ENCODE measurements around the gene DSG1.

DSG1 gene

GRCh38 chr18:31371989-31372388, 54.0 kb downstream of the DSG1 start:
- no peak for TF ChIP-seq ZFP30 (CRISPR knock-in tag; IDR thresholded peaks at IDR 0.05)
- no peak for TF ChIP-seq TSHZ2 (CRISPR knock-in tag; IDR thresholded peaks at IDR 0.05)
- TF ChIP-seq, protein P1, sequence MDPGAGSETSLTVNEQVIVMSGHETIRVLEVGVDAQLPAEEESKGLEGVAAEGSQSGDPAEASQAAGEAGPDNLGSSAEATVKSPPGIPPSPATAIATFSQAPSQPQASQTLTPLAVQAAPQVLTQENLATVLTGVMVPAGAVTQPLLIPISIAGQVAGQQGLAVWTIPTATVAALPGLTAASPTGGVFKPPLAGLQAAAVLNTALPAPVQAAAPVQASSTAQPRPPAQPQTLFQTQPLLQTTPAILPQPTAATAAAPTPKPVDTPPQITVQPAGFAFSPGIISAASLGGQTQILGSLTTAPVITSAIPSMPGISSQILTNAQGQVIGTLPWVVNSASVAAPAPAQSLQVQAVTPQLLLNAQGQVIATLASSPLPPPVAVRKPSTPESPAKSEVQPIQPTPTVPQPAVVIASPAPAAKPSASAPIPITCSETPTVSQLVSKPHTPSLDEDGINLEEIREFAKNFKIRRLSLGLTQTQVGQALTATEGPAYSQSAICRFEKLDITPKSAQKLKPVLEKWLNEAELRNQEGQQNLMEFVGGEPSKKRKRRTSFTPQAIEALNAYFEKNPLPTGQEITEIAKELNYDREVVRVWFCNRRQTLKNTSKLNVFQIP (CRISPR knock-in tag; IDR thresholded peaks at IDR 0.05; ENCODE audit: borderline replicate concordance, low read depth): no peak
- no peak for TF ChIP-seq ARNTL (CRISPR knock-in tag; IDR thresholded peaks at IDR 0.05; ENCODE audit: borderline replicate concordance, low read depth)
- no peak for TF ChIP-seq ZC3H10 (CRISPR knock-in tag; IDR thresholded peaks at IDR 0.05)
- TF ChIP-seq, protein P2, sequence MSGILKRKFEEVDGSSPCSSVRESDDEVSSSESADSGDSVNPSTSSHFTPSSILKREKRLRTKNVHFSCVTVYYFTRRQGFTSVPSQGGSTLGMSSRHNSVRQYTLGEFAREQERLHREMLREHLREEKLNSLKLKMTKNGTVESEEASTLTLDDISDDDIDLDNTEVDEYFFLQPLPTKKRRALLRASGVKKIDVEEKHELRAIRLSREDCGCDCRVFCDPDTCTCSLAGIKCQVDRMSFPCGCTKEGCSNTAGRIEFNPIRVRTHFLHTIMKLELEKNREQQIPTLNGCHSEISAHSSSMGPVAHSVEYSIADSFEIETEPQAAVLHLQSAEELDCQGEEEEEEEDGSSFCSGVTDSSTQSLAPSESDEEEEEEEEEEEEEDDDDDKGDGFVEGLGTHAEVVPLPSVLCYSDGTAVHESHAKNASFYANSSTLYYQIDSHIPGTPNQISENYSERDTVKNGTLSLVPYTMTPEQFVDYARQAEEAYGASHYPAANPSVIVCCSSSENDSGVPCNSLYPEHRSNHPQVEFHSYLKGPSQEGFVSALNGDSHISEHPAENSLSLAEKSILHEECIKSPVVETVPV (CRISPR knock-in tag; IDR thresholded peaks at IDR 0.05): no peak
- TF ChIP-seq TCF4 (CRISPR knock-in tag; IDR thresholded peaks at IDR 0.05; ENCODE audit: borderline replicate concordance): no peak
- no peak for TF ChIP-seq OSR1 (CRISPR knock-in tag; IDR thresholded peaks at IDR 0.05)
- no peak for TF ChIP-seq PATZ1 (CRISPR knock-in tag; IDR thresholded peaks at IDR 0.05; ENCODE audit: borderline replicate concordance)
- no peak for TF ChIP-seq CSDC2 (CRISPR knock-in tag; IDR thresholded peaks at IDR 0.05)
- no peak for TF ChIP-seq ZNF565 (CRISPR knock-in tag; conservative IDR thresholded peaks at IDR 0.05; ENCODE audit: low read depth)
- no peak for TF ChIP-seq ISL1 (CRISPR knock-in tag; IDR thresholded peaks at IDR 0.05)
- no peak for TF ChIP-seq ZNF8 (CRISPR knock-in tag; IDR thresholded peaks at IDR 0.05)
- TF ChIP-seq GLIS3 (CRISPR knock-in tag; IDR thresholded peaks at IDR 0.05): no peak
- no peak for TF ChIP-seq BACH2 (CRISPR knock-in tag; IDR thresholded peaks at IDR 0.05; ENCODE audit: borderline replicate concordance)
- no peak for TF ChIP-seq RARB (CRISPR knock-in tag; IDR thresholded peaks at IDR 0.05)
- ATAC-seq: no peak

GRCh38 chr18:31373641-31374040, 55.7 kb downstream of the DSG1 start:
- no peak for TF ChIP-seq PATZ1 (CRISPR knock-in tag; IDR thresholded peaks at IDR 0.05; ENCODE audit: borderline replicate concordance)
- no peak for TF ChIP-seq RARB (CRISPR knock-in tag; IDR thresholded peaks at IDR 0.05)
- no peak for ATAC-seq

DNA sequence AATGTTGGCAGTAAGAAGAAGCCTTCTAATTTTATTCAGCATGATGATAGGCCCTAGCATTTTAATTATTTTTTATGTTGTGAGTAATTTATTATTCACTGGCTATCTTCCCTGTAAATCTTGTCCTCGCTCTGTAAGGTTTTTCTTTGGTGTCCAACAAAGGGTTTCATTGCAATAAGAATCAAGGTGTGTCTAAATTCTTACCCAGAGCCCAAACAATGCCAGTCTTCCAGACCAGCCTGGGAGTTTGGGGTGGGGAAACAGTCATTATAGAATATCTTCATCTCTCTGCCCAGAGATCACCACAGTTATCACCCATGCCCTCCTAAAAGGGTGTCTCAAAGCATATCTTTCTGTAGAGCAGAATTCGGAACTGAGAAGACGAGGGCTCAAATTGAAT, 58.5 kb downstream of the DSG1 start, which contains the start of gene DSG4:
Gene DSG4 (plus strand): TSS at position 301 of the 400 bp plus-strand sequence. CDS start 135 bp downstream, outside the sequence.
- no peak for ATAC-seq
- no peak for TF ChIP-seq BACH2 (CRISPR knock-in tag; IDR thresholded peaks at IDR 0.05; ENCODE audit: borderline replicate concordance)
- TF ChIP-seq ZNF565 (CRISPR knock-in tag; conservative IDR thresholded peaks at IDR 0.05; ENCODE audit: low read depth): no peak
- no peak for TF ChIP-seq OSR1 (CRISPR knock-in tag; IDR thresholded peaks at IDR 0.05)
- TF ChIP-seq PATZ1 (CRISPR knock-in tag; IDR thresholded peaks at IDR 0.05; ENCODE audit: borderline replicate concordance): no peak
- TF ChIP-seq PPARA (CRISPR knock-in tag; IDR thresholded peaks at IDR 0.05; ENCODE audit: borderline replicate concordance): no peak
- TF ChIP-seq, protein P1 (CRISPR knock-in tag; IDR thresholded peaks at IDR 0.05; ENCODE audit: borderline replicate concordance, low read depth): no peak
- TF ChIP-seq ZFP3 (CRISPR knock-in tag; IDR thresholded peaks at IDR 0.05): no peak
- no peak for TF ChIP-seq ZNF8 (CRISPR knock-in tag; IDR thresholded peaks at IDR 0.05)
- no peak for TF ChIP-seq ESRRG (CRISPR knock-in tag; IDR thresholded peaks at IDR 0.05)
- no peak for TF ChIP-seq CSDC2 (CRISPR knock-in tag; IDR thresholded peaks at IDR 0.05)
- TF ChIP-seq ZC3H10 (CRISPR knock-in tag; IDR thresholded peaks at IDR 0.05): no peak
- TF ChIP-seq ZNF70 (CRISPR knock-in tag; IDR thresholded peaks at IDR 0.05): no peak
- TF ChIP-seq, protein P3, sequence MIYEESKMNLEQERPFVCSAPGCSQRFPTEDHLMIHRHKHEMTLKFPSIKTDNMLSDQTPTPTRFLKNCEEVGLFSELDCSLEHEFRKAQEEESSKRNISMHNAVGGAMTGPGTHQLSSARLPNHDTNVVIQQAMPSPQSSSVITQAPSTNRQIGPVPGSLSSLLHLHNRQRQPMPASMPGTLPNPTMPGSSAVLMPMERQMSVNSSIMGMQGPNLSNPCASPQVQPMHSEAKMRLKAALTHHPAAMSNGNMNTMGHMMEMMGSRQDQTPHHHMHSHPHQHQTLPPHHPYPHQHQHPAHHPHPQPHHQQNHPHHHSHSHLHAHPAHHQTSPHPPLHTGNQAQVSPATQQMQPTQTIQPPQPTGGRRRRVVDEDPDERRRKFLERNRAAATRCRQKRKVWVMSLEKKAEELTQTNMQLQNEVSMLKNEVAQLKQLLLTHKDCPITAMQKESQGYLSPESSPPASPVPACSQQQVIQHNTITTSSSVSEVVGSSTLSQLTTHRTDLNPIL (CRISPR knock-in tag; IDR thresholded peaks at IDR 0.05; ENCODE audit: low read depth): no peak
- no peak for TF ChIP-seq TOX (CRISPR knock-in tag; IDR thresholded peaks at IDR 0.05; ENCODE audit: borderline replicate concordance)
- TF ChIP-seq ZFP30 (CRISPR knock-in tag; IDR thresholded peaks at IDR 0.05): no peak
- no peak for TF ChIP-seq RARB (CRISPR knock-in tag; IDR thresholded peaks at IDR 0.05)

Measured in SK-N-SH treated with all-trans-retinoic acid at 6 μM for 48 hours (cell line).